H1 (cell line): Measurements from ENCODE around the gene TMEM225B. TPM values are rescaled to one million over a fixed set of nuclear protein-coding genes. Genes with fewer than 3 reads are reported as not detected.

Experiments used
- CTCF ChIA-PET: fragments of 300-600 bp; sonication (Branson Sonifier 250); formaldehyde crosslinking; loops from one replicate; lab custom pipeline; 2021; ENCODE audit not compliant: partially characterized antibody; lab: Charles Lee
- POLR2A ChIA-PET: fragments of 300-600 bp; sonication (Branson Sonifier 250); formaldehyde crosslinking; loops from one replicate; lab custom pipeline; 2021; ENCODE audit warnings: inconsistent platforms; ENCODE audit not compliant: partially characterized antibody; lab: Charles Lee
- DNase-seq, 2 experiments: peaks; one replicate each; pipeline versions ENCODE4 v3.0.0 to v3.0.0-alpha.2; 2010 to 2022; ENCODE audit warnings: low spot score in 2 of 2, low read depth in 1 of 2, mixed read lengths in 1 of 2
- FAIRE-seq: peaks from 2 replicates; lab custom pipeline; 2011; peaks lifted over from hg19 to GRCh38; lab: Jason Lieb, UNC
- H2AFZ ChIP-seq: 2 replicates; pipeline ENCODE4 v1.8.1; 2012; ENCODE audit warnings: low read length, inconsistent platforms
- H2AK5ac ChIP-seq: 2 replicates; pipeline ENCODE4 v1.6.1; 2013; ENCODE audit warnings: low read depth, low read length
- H2BK120ac ChIP-seq: replicated peaks from 2 replicates; pipeline ENCODE3; 2013; ENCODE audit warnings: low read depth, low read length, inconsistent platforms
- H2BK12ac ChIP-seq: 2 replicates; pipeline ENCODE4 v1.6.1; 2013; ENCODE audit warnings: low read depth, low read length
- H2BK15ac ChIP-seq: 2 replicates; pipeline ENCODE4 v1.6.1; 2013; ENCODE audit warnings: low read length
- H2BK20ac ChIP-seq: 2 replicates; pipeline ENCODE4 v1.6.1; 2013; ENCODE audit warnings: low read length
- H2BK5ac ChIP-seq: 2 replicates; pipeline ENCODE4 v1.6.1; 2013; ENCODE audit warnings: low read depth, low read length
- H3K14ac ChIP-seq: 2 replicates; pipeline ENCODE4 v1.6.1; 2013; ENCODE audit warnings: inconsistent platforms; ENCODE audit not compliant: insufficient read length
- H3K18ac ChIP-seq: 2 replicates; pipeline ENCODE4 v1.6.1; 2013; ENCODE audit warnings: low read length; ENCODE audit errors: extremely low read depth
- H3K23ac ChIP-seq: 2 replicates; pipeline ENCODE4 v1.6.1; 2013; ENCODE audit warnings: inconsistent platforms; ENCODE audit not compliant: insufficient read length
- H3K23me2 ChIP-seq: 2 replicates; pipeline ENCODE4 v1.6.1; 2013; ENCODE audit warnings: low read depth, low read length
- H3K27ac ChIP-seq: 2 replicates; pipeline ENCODE4 v1.6.1; 2011; ENCODE audit warnings: low read depth, low read length, inconsistent platforms
- H3K27me3 ChIP-seq, 4 experiments: replicated peaks in 1 of 4; 1 replicate in 1 of 4; 2 replicates in 3 of 4; pipeline versions ENCODE4 v1.6.1 to v1.8.1; 2011 to 2013; ENCODE audit warnings: low read length in 3 of 4, mild to moderate bottlenecking in 3 of 4, inconsistent platforms in 2 of 4, mixed read lengths in 2 of 4, moderate library complexity in 1 of 4; ENCODE audit not compliant: control insufficient read depth in 3 of 4, insufficient read depth in 3 of 4; ENCODE audit errors: extremely low read depth in 1 of 4
- H3K36me3 ChIP-seq, 4 experiments: 2 replicates each; pipeline versions ENCODE4 v1.6.1 to v1.8.1; 2011 to 2013; ENCODE audit warnings: mild to moderate bottlenecking in 4 of 4, low read length in 3 of 4, moderate library complexity in 2 of 4, control low read depth in 1 of 4, inconsistent platforms in 1 of 4; ENCODE audit not compliant: insufficient read depth in 4 of 4, control insufficient read depth in 2 of 4
- H3K4ac ChIP-seq: replicated peaks from 2 replicates; pipeline ENCODE3; 2013; ENCODE audit warnings: low read length, low read depth, mixed read lengths, inconsistent platforms; ENCODE audit not compliant: insufficient read length
- H3K4me1 ChIP-seq, 4 experiments: replicated peaks in 1 of 4; 1 replicate in 1 of 4; 2 replicates in 3 of 4; pipeline versions ENCODE4 v1.6.1 to v1.8.1; 2011 to 2013; ENCODE audit warnings: low read length in 3 of 4, inconsistent platforms in 2 of 4, mixed read lengths in 1 of 4; ENCODE audit not compliant: insufficient read depth in 4 of 4, control insufficient read depth in 3 of 4
- H3K4me2 ChIP-seq, 2 experiments: 2 replicates each; pipeline versions ENCODE4 v1.6.1 to v1.8.1; 2011 to 2013; ENCODE audit warnings: low read depth in 2 of 2, low read length in 2 of 2, control low read depth in 1 of 2, inconsistent platforms in 1 of 2, mild to moderate bottlenecking in 1 of 2; ENCODE audit not compliant: insufficient read depth in 1 of 2
- H3K4me3 ChIP-seq, 4 experiments: fragments of 200-600, 300-600 bp in 1 of 4; sonication (generic), shearing (Covaris generic), sonication (Bioruptor Twin) in 1 of 4; 2 replicates each; pipeline versions ENCODE4 v1.5.1 to v1.8.1; 2011 to 2016; ENCODE audit warnings: low read length in 4 of 4, low read depth in 3 of 4, control low read depth in 2 of 4, inconsistent platforms in 2 of 4, mild to moderate bottlenecking in 2 of 4, mixed read lengths in 1 of 4, moderate library complexity in 1 of 4; ENCODE audit not compliant: insufficient read depth in 2 of 4; ENCODE audit errors: extremely low read depth in 1 of 4
- H3K56ac ChIP-seq: replicated peaks from 2 replicates; pipeline ENCODE3; 2013; ENCODE audit warnings: low read depth, mild to moderate bottlenecking, mixed read lengths, low read length, inconsistent platforms; ENCODE audit not compliant: insufficient read length
- H3K79me1 ChIP-seq: 2 replicates; pipeline ENCODE4 v1.6.1; 2013; ENCODE audit warnings: low read depth, low read length, control low read depth
- H3K79me2 ChIP-seq, 2 experiments: 2 replicates each; pipeline versions ENCODE4 v1.6.1 to v1.8.1; 2012 to 2013; ENCODE audit warnings: low read length in 2 of 2, mild to moderate bottlenecking in 2 of 2, inconsistent platforms in 1 of 2; ENCODE audit not compliant: insufficient read depth in 2 of 2, control insufficient read depth in 1 of 2
- H3K9ac ChIP-seq, 4 experiments: replicated peaks in 1 of 4; 1 replicate in 1 of 4; 2 replicates in 3 of 4; pipeline versions ENCODE4 v1.6.1 to v1.8.1; 2011 to 2013; ENCODE audit warnings: low read depth in 3 of 4, low read length in 3 of 4, control low read depth in 2 of 4, mild to moderate bottlenecking in 2 of 4, moderate library complexity in 2 of 4, inconsistent platforms in 1 of 4; ENCODE audit errors: extremely low read depth in 1 of 4
- H3K9me3 ChIP-seq, 2 experiments: 2 replicates each; pipeline versions ENCODE4 v1.6.1 to v1.8.1; 2012 to 2013; ENCODE audit warnings: mild to moderate bottlenecking in 2 of 2, moderate library complexity in 2 of 2, control low read depth in 1 of 2, inconsistent platforms in 1 of 2, low read depth in 1 of 2, low read length in 1 of 2, mixed read lengths in 1 of 2; ENCODE audit not compliant: insufficient read depth in 2 of 2
- H4K20me1 ChIP-seq, 2 experiments: replicated peaks in 1 of 2; 2 replicates each; pipeline versions ENCODE3 to v1.8.1; 2011 to 2013; ENCODE audit warnings: inconsistent platforms in 2 of 2, low read length in 2 of 2, mild to moderate bottlenecking in 1 of 2; ENCODE audit not compliant: insufficient read depth in 2 of 2, control insufficient read depth in 1 of 2
- H4K5ac ChIP-seq: 2 replicates; pipeline ENCODE4 v1.6.1; 2013; ENCODE audit warnings: low read length, low read depth, mixed read lengths, inconsistent platforms; ENCODE audit not compliant: insufficient read length
- H4K8ac ChIP-seq: 2 replicates; pipeline ENCODE4 v1.8.0; 2013; ENCODE audit warnings: mild to moderate bottlenecking, moderate library complexity, low read length, inconsistent platforms; ENCODE audit not compliant: insufficient read depth; ENCODE audit errors: extremely low read depth
- H4K91ac ChIP-seq: replicated peaks from 2 replicates; pipeline ENCODE3; 2013; ENCODE audit warnings: low read length, mixed read lengths, inconsistent platforms; ENCODE audit not compliant: insufficient read length
- CREB1 ChIP-seq: IDR thresholded peaks from 2 replicates; pipeline ENCODE4 v1.6.1; 2012; ENCODE audit warnings: inconsistent platforms
- GABPA ChIP-seq: IDR thresholded peaks from 2 replicates; pipeline ENCODE4 v1.6.1; 2011; ENCODE audit warnings: mild to moderate bottlenecking, low read length, moderate library complexity, borderline replicate concordance; ENCODE audit not compliant: insufficient read depth
- HDAC6 ChIP-seq: IDR thresholded peaks from one replicate; pipeline ENCODE4 v1.7.1; 2012; ENCODE audit warnings: low read depth, mild to moderate bottlenecking, inconsistent platforms, low read length, moderate library complexity
- KDM5A ChIP-seq: fragments of 200-600 bp; IDR thresholded peaks from 2 replicates; pipeline ENCODE4 v1.7.1; 2012; ENCODE audit warnings: mild to moderate bottlenecking, low read length, inconsistent platforms, mixed read lengths
- NANOG ChIP-seq: IDR thresholded peaks from 2 replicates; pipeline ENCODE4 v1.6.1; 2011; ENCODE audit warnings: low read length, low read depth, mild to moderate bottlenecking, inconsistent platforms; ENCODE audit not compliant: insufficient read depth, poor library complexity, severe bottlenecking
- NRF1 ChIP-seq: IDR thresholded peaks from 2 replicates; pipeline ENCODE4 v1.6.1; 2011; ENCODE audit warnings: mild to moderate bottlenecking, low read depth, low read length, improper control_type of control experiment
- PHF8 ChIP-seq: fragments of 200-600 bp; sonication (generic); conservative IDR thresholded peaks from 2 replicates; pipeline ENCODE4 v1.7.1; 2012; ENCODE audit warnings: low read depth, mild to moderate bottlenecking, inconsistent platforms, low read length, moderate library complexity
- POLR2A ChIP-seq, 2 experiments: IDR thresholded peaks; 1 replicate in 1 of 2; 2 replicates in 1 of 2; pipeline ENCODE4 v1.6.1; 2011; ENCODE audit warnings: low read depth in 2 of 2, low read length in 2 of 2, mild to moderate bottlenecking in 2 of 2; ENCODE audit errors: control extremely low read depth in 1 of 2
- RNF2 ChIP-seq: fragments of 200-900, 300-1000 bp; sonication (generic); IDR thresholded peaks from 2 replicates; pipeline ENCODE4 v1.7.1; 2016; ENCODE audit warnings: borderline replicate concordance, low read depth, mild to moderate bottlenecking, antibody characterized with exemption, low read length; ENCODE audit not compliant: poor library complexity, severe bottlenecking; ENCODE audit errors: missing control alignments
- SIX5 ChIP-seq: IDR thresholded peaks from 2 replicates; pipeline ENCODE4 v1.6.1; 2011; ENCODE audit warnings: mild to moderate bottlenecking, low read depth, low read length
- TBP ChIP-seq: IDR thresholded peaks from 2 replicates; pipeline ENCODE4 v1.6.1; 2011; ENCODE audit warnings: low read depth, low read length, improper control_type of control experiment
- USF2 ChIP-seq: IDR thresholded peaks from 2 replicates; pipeline ENCODE4 v1.6.1; 2011; ENCODE audit warnings: low read length, improper control_type of control experiment
- YY1 ChIP-seq: IDR thresholded peaks from 2 replicates; pipeline ENCODE4 v1.6.1; 2011; ENCODE audit warnings: low read depth, mild to moderate bottlenecking, low read length
- WGBS, 2 experiments: shearing (Covaris generic) in 1 of 2; methylation state at CpG; one replicate each; pipeline versions ENCODE4 v1.1.6 to v1.1.7; 2013 to 2015; ENCODE audit warnings: low lambda C conversion rate in 2 of 2, mixed read lengths in 2 of 2, inconsistent platforms in 1 of 2, low coverage in 1 of 2, missing lambda C conversion rate in 1 of 2; ENCODE audit not compliant: insufficient replicate concordance in 2 of 2, insufficient coverage in 1 of 2, insufficient read length in 1 of 2; ENCODE audit errors: extremely low coverage in 1 of 2, missing lambda C conversion rate in 1 of 2; 5-methylcytosine and 5-hydroxymethylcytosine counted together
- polyA plus RNA-seq, 7 experiments: library from polyadenylated mRNA; depleted of rRNA in 3 of 7; stranded (reverse) in 5 of 7; unstranded in 2 of 7; fragments of >200 nt in 5 of 7; fragments of 200-250 nt in 2 of 7; gene quantifications; 1 replicate in 5 of 7; 2 replicates in 1 of 7; 4 replicates in 1 of 7; pipeline versions ENCODE4 v1.2.1 to v1.2.3, GENCODE V29; 2011 to 2013; ENCODE audit warnings: missing spikeins in 2 of 7, mixed read lengths in 2 of 7
- total RNA-seq: library from RNA; stranded (reverse); fragmentation: NEBNext Ultra II Directional; extraction: Animal tissue kit (Norgen Biotek cat#: 25700); gene quantifications from 2 replicates; pipeline ENCODE4 v1.2.1, GENCODE V29; 2021

The TMEM225B gene
- total and polyA plus RNA-seq, 2 of the 8 experiments (the other 6 are each of a cell fraction or from before 2014, with no cell fraction given) = 0.68 TPM; not detected in 1

- H4K5ac ChIP-seq = peak overlapping the region; percentile 28
- H3K9ac ChIP-seq = peak overlapping the region in 2 of 4 experiments; percentile 47 to 99; a peak in 2 of 7 replicates
- H3K27me3 ChIP-seq = no peaks in the 10 kb centered on the region
- H2BK12ac ChIP-seq = no peak overlapping the region
- POLR2A ChIA-PET = interaction anchor here (0.7 to 2.8 kb wide), 24 partner anchors 9 to 590 kb away, joined by 3 to 17 read pairs (median 6); partner anchors contain the start of genes TMEM225B, ZKSCAN1, ZNF655 and ZNF789
- peaks cover 8% of the 10 kb centered on the region for H3K79me1 ChIP-seq
- peaks cover 3 to 26% (median 19%) of the 10 kb centered on the region in 4 experiments; a peak in 7 of 8 replicates for H3K36me3 ChIP-seq
- H3K23ac ChIP-seq = no peak overlapping the region
- no peak overlapping the region for H3K18ac ChIP-seq
- CTCF ChIA-PET = interaction anchor here (0.6 to 4.1 kb wide), 15 partner anchors 9 to 388 kb away, joined by 3 to 28 read pairs (median 5); partner anchors contain the start of genes TMEM225B and ZNF655
- no peak overlapping the region; the same call in 1 of the 2 replicates for H2BK5ac ChIP-seq
- H4K8ac ChIP-seq = peak overlapping the region; percentile 58; the same call in 1 of the 2 replicates
- peaks cover 7% of the 10 kb centered on the region for H3K23me2 ChIP-seq
- no peaks in the 10 kb centered on the region; a peak in 2 of 7 replicates for H3K4me1 ChIP-seq
- no peak overlapping the region for H2BK15ac ChIP-seq
- H3K27ac ChIP-seq = no peak overlapping the region
- DNase-seq (no peak), FAIRE-seq (no peak)
- H3K14ac ChIP-seq = no peak overlapping the region
- H2BK120ac ChIP-seq = no peak overlapping the region
- H3K4me3 ChIP-seq = peak overlapping the region; percentile 88 to 96 (median 94); a peak in 5 of 8 replicates
- no peak overlapping the region for H2AK5ac ChIP-seq
- H3K9me3 ChIP-seq = no peaks in the 10 kb centered on the region
- 86% methylated on average over 5 of the region's 5 CpGs; no CpG with 5 or more reads in 1 of the 2 experiments for whole genome bisulfite sequencing, 2 experiments
- peaks cover 0 to 12% of the 10 kb centered on the region in 2 experiments; a peak in 1 of 4 replicates for H3K79me2 ChIP-seq
- H3K56ac ChIP-seq = no peak overlapping the region
- H4K91ac ChIP-seq = no peak overlapping the region
- H3K4ac ChIP-seq = no peak overlapping the region
- H3K4me2 ChIP-seq = peak overlapping the region; percentile 54 to 98
- no peak overlapping the region for H2BK20ac ChIP-seq
- H2AFZ ChIP-seq = peak overlapping the region; percentile 100; the same call in 1 of the 2 replicates
- H4K20me1 ChIP-seq = peaks cover 0 to 4% of the 10 kb centered on the region in 2 experiments
- TF ChIP-seq PHF8 = no peak
- TF ChIP-seq CREB1 = no peak
- TF ChIP-seq HDAC6 = no peak
- no peak for TF ChIP-seq NRF1
- no peak for TF ChIP-seq GABPA
- no peak for TF ChIP-seq SIX5
- TF ChIP-seq YY1 = no peak
- TF ChIP-seq NANOG = no peak
- no peak for TF ChIP-seq RNF2
- no peak for TF ChIP-seq TBP
- TF ChIP-seq USF2 = no peak
- TF ChIP-seq KDM5A = no peak
- no peak for TF ChIP-seq POLR2A (IDR thresholded peaks at IDR 0.05; ENCODE audit: control extremely low read depth in 1 of 2, low read depth in 2 of 2, low read length in 2 of 2)
These were observed 17.9 kb downstream of the TMEM225B start for GRCh38 chr7:99615989-99616358.
